ENCODE results near the gene RAB42.

DNA sequence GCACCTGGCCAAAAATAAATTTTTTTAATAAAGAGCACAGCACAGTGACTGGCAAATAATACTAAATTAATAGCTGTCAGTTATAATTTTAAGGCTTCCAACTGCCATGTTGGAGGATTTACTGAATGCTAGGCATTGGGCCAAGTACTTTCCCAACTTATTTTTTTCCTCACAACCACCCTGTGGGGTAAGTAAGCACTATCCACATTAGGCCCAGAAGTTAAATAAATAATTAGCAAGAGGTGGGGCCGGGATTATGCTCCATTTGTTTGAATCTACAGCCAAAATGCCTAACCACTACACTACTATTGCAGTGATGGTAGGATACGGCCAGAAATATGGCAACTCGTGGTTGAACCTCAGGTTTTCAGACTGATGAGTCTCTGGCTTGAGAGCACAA, 43.7 kb upstream of the RAB42 start:
- TF ChIP-seq, protein P1, sequence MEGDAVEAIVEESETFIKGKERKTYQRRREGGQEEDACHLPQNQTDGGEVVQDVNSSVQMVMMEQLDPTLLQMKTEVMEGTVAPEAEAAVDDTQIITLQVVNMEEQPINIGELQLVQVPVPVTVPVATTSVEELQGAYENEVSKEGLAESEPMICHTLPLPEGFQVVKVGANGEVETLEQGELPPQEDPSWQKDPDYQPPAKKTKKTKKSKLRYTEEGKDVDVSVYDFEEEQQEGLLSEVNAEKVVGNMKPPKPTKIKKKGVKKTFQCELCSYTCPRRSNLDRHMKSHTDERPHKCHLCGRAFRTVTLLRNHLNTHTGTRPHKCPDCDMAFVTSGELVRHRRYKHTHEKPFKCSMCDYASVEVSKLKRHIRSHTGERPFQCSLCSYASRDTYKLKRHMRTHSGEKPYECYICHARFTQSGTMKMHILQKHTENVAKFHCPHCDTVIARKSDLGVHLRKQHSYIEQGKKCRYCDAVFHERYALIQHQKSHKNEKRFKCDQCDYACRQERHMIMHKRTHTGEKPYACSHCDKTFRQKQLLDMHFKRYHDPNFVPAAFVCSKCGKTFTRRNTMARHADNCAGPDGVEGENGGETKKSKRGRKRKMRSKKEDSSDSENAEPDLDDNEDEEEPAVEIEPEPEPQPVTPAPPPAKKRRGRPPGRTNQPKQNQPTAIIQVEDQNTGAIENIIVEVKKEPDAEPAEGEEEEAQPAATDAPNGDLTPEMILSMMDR (IDR thresholded peaks at IDR 0.05) = no peak
- TF ChIP-seq POLR2A (IDR thresholded peaks at IDR 0.05) = no peak
